Hematopoietic multipotent progenitor cell treated with erythropoietin and hydrocortisone succinate and interleukin-3 and kit ligand, for 15 days (in vitro differentiated cells): ENCODE data around the gene SEMA6A.

Experiments
- DNase-seq: peaks from one replicate; pipeline ENCODE4 v3.0.0-alpha.2; 2015; ENCODE audit warnings: low spot score

SEMA6A gene

GRCh38 chr5:116404016-116404415 is 170.6 kb downstream of the SEMA6A start:
- no peak for DNase-seq

- DNase-seq = no peak
Measured at GRCh38 chr5:116402235-116402634, 172.4 kb downstream of the SEMA6A start.

GRCh38 chr5:116401576-116401975 is 173.0 kb downstream of the SEMA6A start:
- DNase-seq = no peak

- no peak for DNase-seq
Measured at GRCh38 chr5:116396476-116397099, 178.0 kb downstream of the SEMA6A start.

- DNase-seq = no peak
Measured at GRCh38 chr5:116395631-116396203, 178.9 kb downstream of the SEMA6A start.

GRCh38 chr5:116395226-116395625 is 179.4 kb downstream of the SEMA6A start:
- no peak for DNase-seq

- no peak for DNase-seq
Measured at GRCh38 chr5:116394186-116394867, 180.3 kb downstream of the SEMA6A start.
